ENCODE measurements around the gene APELA. TPM values are rescaled to one million over a fixed set of nuclear protein-coding genes. Genes with fewer than 3 reads are reported as not detected.

APELA gene, protein sequence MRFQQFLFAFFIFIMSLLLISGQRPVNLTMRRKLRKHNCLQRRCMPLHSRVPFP
- not detected for total RNA-seq

GRCh38 chr4:164876700-164877324 is at the start of gene APELA:
TSS of gene APELA (plus strand) at chr4:164877178. CDS start at chr4:164877332, 154 bp downstream.
- intact Hi-C loops (cut with DNase I) = no loop called here
- DNase-seq (ENCODE audit: low spot score) (no peak), ATAC-seq (no peak)

- no peak for ATAC-seq
- no peak for DNase-seq (ENCODE audit: low spot score)
- intact Hi-C loops (cut with DNase I) = no loop called here
Observed at GRCh38 chr4:164828955-164829354, 48.0 kb upstream of the APELA start.

DNA sequence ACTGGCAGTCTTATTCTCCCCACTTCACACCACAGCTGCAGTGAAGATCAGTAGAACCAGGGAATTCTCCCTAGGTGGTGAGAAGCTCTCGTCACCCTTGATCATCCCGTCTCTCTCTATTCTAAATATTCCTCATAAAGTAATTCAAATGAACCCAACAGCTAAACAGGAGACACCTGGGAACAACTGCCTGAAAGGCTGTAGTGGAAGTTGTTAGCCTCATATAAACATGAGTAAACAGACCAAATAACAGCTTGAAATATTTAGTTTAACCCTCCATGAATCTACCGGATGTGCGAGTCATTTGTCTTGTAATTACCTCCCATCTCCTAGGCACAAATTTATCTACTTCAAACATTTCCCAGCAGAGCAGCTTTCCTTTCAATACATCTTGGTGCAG is 30.4 kb upstream of the APELA start:
- intact Hi-C loops (cut with DNase I) = no loop called here
- DNase-seq (ENCODE audit: low spot score) (no peak), ATAC-seq (no peak)

- ATAC-seq = peak; percentile 41
- no peak for DNase-seq (ENCODE audit: low spot score)
- intact Hi-C loops (cut with DNase I) = no loop called here
Observed at GRCh38 chr4:164847016-164847415, 30.0 kb upstream of the APELA start.

GRCh38 chr4:164847967-164848649 is 28.9 kb upstream of the APELA start:
- DNase-seq (ENCODE audit: low spot score) (no peak), ATAC-seq (no peak)
- intact Hi-C loops (cut with DNase I) = no loop called here

DNA sequence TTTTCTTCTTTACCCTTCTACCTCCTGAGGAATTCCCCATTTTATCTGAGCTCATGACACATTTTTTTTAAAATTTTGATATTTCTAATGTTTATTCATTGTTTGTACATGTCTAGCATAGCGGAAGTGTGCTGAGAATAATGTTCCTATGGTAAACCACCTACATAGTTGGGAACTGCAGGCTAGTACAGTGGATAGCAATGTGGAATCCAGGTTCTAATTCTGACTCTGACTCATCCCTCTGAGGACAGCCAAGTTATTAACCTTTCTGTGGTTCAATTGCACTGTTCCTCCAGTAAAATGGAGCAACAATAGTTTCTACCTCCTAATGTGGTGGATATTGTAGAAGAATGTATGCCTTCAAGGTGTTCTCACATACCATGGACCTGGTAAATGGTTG is 20.6 kb upstream of the APELA start:
- DNase-seq (ENCODE audit: low spot score) (no peak), ATAC-seq (no peak)
- intact Hi-C loops (cut with DNase I) = no loop called here

DNA sequence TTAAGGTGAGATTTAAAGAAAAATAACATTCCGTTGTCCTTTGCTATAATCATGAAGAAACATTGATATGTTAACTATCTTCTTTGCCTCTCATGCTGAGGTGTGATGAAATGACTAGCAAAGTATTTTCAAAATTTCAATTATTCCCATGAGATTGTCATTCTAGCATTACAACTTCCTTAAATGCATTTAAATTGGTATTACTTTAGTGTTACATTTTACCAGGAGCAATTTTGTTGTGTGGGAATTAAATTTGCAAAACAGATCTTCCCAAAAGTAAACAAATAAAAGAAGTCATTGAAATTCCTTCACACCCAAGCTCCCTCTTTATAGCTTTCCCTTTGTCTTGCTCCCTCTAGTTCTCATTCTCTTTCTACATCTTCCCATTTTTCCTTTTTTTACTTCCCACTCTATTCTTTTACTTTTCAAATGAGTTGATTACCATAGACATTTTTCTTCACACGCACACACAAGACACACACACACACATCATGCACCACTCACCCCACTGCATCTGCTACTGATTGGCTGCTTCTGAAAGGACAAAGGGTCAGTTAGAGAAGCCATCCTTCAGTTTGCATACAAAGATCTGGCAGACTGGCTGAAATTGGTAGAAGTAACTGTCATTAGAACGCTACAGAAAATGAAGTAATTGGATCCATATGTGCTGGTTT is 10.0 kb upstream of the APELA start:
- DNase-seq (ENCODE audit: low spot score) = no peak
- intact Hi-C loops (cut with DNase I) = no loop called here

DNA sequence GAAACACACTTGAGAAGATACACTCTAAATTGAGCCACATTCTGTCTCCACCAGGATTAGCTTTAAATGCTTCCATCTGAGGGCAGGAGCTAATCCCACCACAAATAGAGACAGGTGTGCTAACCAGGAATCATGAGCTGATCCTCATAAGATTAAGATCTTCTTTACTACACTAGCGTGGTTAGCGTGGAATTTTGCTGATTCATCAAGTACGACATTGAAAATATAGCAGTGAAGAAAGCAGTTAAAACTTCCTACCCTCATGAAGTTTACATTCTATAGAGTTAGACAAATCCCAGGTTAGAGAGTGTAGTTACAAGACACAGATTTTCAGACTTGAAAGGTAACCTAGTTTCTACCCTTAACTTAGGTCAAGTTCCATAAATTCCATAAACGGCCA is 5.3 kb upstream of the APELA start:
- intact Hi-C loops (cut with DNase I) = no loop called here
- DNase-seq (ENCODE audit: low spot score) (no peak), ATAC-seq (no peak)

More for the DNA sequence above, 10.0 kb upstream of the APELA start:
- no peak for ATAC-seq

DNA sequence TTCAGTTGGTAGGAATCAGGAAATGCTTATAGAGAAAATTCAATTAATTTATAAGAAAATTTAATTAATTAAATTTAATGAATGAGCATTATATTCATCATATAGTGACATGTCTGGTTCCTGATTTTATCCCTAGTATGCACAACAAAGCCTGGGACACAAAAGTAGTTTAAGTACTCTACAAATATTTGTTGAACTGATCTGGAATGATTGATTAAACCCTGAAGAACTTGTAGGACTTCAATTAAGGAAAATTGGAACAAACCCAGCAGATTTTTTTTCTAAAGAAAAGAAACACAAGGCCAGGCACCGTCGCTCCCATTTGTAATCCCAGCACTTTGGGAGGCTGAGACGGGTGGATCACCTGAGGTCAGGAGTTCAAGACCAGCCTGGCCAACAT is 4.5 kb upstream of the APELA start:
- intact Hi-C loops (cut with DNase I) = no loop called here
- ATAC-seq = no peak
- no peak for DNase-seq (ENCODE audit: low spot score)

- DNase-seq (ENCODE audit: low spot score) = no peak
- intact Hi-C loops (cut with DNase I) = no loop called here
- ATAC-seq = no peak
Observed at GRCh38 chr4:164874789-164875188, 2.2 kb upstream of the APELA start.

DNA sequence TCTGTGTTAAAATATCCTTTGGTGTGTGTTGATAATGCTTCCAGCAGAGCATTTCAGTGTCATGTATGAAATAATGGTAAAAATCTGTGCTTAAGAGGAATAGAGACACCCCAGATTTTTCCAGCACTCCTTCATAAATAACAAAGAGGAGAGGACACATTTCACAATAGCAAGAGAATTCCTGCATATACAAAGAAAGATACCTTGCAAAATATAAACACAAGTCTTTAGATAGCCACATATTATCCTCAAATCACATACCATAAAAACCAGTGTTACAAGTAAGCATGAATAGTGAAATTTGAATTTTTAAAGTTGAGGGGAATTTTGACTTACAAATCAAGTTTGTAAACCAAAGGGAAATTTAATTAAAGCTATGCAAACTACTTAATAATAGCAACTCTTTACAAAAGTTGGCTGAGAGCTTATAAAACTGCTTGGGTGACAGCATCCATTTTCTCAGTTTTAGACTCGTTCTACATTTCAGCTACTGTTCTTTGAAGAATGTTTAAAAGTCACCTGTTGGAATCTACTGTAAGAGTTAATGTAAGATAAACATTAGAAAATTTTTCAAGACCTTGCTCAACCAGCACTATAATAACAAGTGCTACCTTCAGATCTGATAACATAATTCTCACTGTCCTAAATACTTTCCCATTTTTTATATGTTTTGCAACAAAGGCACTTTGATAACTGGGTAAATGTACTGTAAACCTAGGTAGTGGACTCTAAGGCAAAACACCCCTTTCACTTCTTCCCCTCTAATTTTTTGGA is 3.7 kb downstream of the APELA start:
- DNase-seq (ENCODE audit: low spot score) (no peak), ATAC-seq (no peak)
- intact Hi-C loops (cut with DNase I) = no loop called here

GRCh38 chr4:164888096-164888715 is 11.2 kb downstream of the APELA start:
- intact Hi-C loops (cut with DNase I) = no loop called here
- DNase-seq (ENCODE audit: low spot score) (no peak), ATAC-seq (no peak)

DNA sequence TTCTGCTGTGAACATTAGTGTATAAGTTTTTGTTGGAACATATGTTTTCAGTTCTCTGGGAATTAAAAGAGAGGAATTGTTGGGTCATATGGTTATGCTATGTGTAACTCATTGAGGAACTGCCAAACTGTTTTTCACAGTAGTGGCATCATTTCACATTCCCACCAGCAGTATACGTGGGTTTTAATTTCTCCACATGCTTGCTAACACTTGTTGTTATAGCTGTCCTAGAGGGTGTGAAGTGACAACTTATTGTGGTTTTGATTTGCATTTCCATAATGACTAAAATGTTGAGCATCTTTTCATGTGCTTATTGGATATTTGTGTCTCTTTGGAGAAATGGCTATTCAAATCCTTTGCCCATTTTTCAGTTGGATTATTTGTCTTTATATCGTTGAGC is 13.7 kb downstream of the APELA start:
- DNase-seq (ENCODE audit: low spot score) (no peak), ATAC-seq (no peak)
- intact Hi-C loops (cut with DNase I) = loop anchor here (1.0 kb wide), 1 partner anchor 28 kb away; no protein-coding TSS in a partner anchor

GRCh38 chr4:164892018-164892417 is 15.0 kb downstream of the APELA start:
- ATAC-seq (no peak), DNase-seq (ENCODE audit: low spot score) (no peak)
- intact Hi-C loops (cut with DNase I) = no loop called here

GRCh38 chr4:164894702-164895101 is 17.7 kb downstream of the APELA start:
- intact Hi-C loops (cut with DNase I) = no loop called here
- DNase-seq (ENCODE audit: low spot score) (no peak), ATAC-seq (no peak)

GRCh38 chr4:164902608-164903007 is 25.6 kb downstream of the APELA start:
- intact Hi-C loops (cut with DNase I) = no loop called here
- no peak for ATAC-seq
- no peak for DNase-seq (ENCODE audit: low spot score)

GRCh38 chr4:164904336-164904735 is 27.4 kb downstream of the APELA start:
- intact Hi-C loops (cut with DNase I) = no loop called here
- DNase-seq (ENCODE audit: low spot score) (no peak), ATAC-seq (no peak)

DNA sequence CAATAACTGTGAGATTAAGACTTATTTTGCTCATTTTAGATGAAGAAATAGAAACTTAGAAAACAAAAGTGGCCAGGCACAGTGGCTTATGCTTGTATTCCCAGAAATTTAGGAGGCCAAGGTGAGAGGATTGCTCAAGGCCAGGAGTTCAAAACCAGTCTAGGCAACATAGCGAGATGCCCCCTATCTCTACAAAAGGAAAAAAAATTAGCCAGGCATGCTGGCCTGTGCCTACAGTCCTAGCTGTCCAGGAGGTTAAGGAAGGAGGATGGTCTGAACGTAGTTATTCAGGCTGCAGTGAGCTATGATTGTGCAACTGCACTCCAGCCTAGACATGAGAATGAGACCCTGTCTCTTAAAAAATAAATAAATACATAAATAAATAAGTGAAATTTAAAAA is 28.0 kb downstream of the APELA start:
- ATAC-seq = no peak
- intact Hi-C loops (cut with DNase I) = no loop called here
- DNase-seq (ENCODE audit: low spot score) = no peak

DNA sequence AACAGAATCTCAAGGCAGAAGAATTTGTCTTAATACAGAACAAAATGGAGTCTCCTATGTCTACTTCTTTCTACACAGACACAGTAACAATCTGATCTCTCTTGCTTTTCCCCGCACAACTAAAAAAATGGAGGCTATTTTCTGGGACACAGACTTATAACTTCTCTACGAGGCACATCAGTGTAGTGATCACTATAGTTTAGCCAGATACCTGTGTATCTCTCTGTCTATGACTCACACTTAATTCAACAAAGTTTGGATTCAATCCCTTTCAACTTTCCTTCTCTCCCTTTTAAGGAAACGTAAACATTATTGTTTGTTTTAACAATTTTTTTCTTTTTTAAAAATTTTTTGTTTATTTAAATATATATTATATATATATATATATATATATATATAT is 29.4 kb downstream of the APELA start:
- no peak for DNase-seq (ENCODE audit: low spot score)
- intact Hi-C loops (cut with DNase I) = no loop called here
- ATAC-seq = no peak
